DND-41 (cell line): ENCODE results near the gene MMP24OS.

ENCODE experiments used
- ATAC-seq: fragments of 200-7000 bp; cut with Tn5 transposase; 3 replicates; pipeline ENCODE4 v1.9.1; 2021; ENCODE audit warnings: low read depth; ENCODE audit not compliant: insufficient read depth
- DNase-seq: peaks from one replicate; pipeline ENCODE4 v3.0.0-alpha.2; 2020
- H2AFZ ChIP-seq: 2 replicates; pipeline ENCODE4 v1.6.0; 2012; ENCODE audit warnings: low read depth, low read length
- H3K27ac ChIP-seq: 2 replicates; pipeline ENCODE4 v1.5.1; 2012; ENCODE audit warnings: low read length, inconsistent platforms
- H3K27me3 ChIP-seq: fragments of 200-600 bp; sonication (generic); 2 replicates; pipeline ENCODE4 v1.6.0; 2012; ENCODE audit warnings: low read length, mild to moderate bottlenecking, inconsistent platforms; ENCODE audit not compliant: insufficient read depth, poor library complexity
- H3K36me3 ChIP-seq: 2 replicates; pipeline ENCODE4 v1.5.1; 2012; ENCODE audit warnings: low read length, inconsistent platforms; ENCODE audit not compliant: insufficient read depth
- H3K4me1 ChIP-seq: 2 replicates; pipeline ENCODE4 v1.5.1; 2012; ENCODE audit warnings: mild to moderate bottlenecking, low read length; ENCODE audit not compliant: insufficient read depth
- H3K4me2 ChIP-seq: 2 replicates; pipeline ENCODE4 v1.6.0; 2012; ENCODE audit warnings: mild to moderate bottlenecking, moderate library complexity, low read length, inconsistent platforms; ENCODE audit not compliant: insufficient read depth
- H3K4me3 ChIP-seq, 2 experiments: fragments of 200-600 bp in 1 of 2; shearing (Covaris generic) in 1 of 2; 2 replicates each; pipeline ENCODE4 v1.5.1; 2012 to 2016; ENCODE audit warnings: inconsistent platforms in 2 of 2, low read length in 2 of 2, mild to moderate bottlenecking in 2 of 2, low read depth in 1 of 2, moderate library complexity in 1 of 2
- H3K79me2 ChIP-seq: 2 replicates; pipeline ENCODE4 v1.6.0; 2012; ENCODE audit warnings: low read length, inconsistent platforms; ENCODE audit not compliant: insufficient read depth
- H3K9ac ChIP-seq: 2 replicates; pipeline ENCODE4 v1.6.0; 2012; ENCODE audit warnings: low read depth, mild to moderate bottlenecking, inconsistent platforms, low read length, moderate library complexity
- H3K9me3 ChIP-seq: 2 replicates; pipeline ENCODE4 v1.5.1; 2012; ENCODE audit warnings: low read length, moderate library complexity, mild to moderate bottlenecking, inconsistent platforms; ENCODE audit not compliant: insufficient read depth, severe bottlenecking
- H4K20me1 ChIP-seq: 2 replicates; pipeline ENCODE4 v1.6.0; 2012; ENCODE audit warnings: low read length; ENCODE audit not compliant: insufficient read depth
- CTCF ChIP-seq: IDR thresholded peaks from 2 replicates; pipeline ENCODE4 v1.5.1; 2012; ENCODE audit warnings: borderline replicate concordance, low read length, moderate library complexity, mild to moderate bottlenecking; ENCODE audit not compliant: poor library complexity, severe bottlenecking; ENCODE audit errors: extremely low read depth
- EZH2 ChIP-seq: IDR thresholded peaks from 3 replicates; pipeline ENCODE4 v1.6.1; 2012; ENCODE audit warnings: borderline replicate concordance, low read depth, mild to moderate bottlenecking, moderate library complexity, low read length, inconsistent platforms; ENCODE audit not compliant: severe bottlenecking

Gene MMP24OS

GRCh38 chr20:35307666-35308653 lies 30.0 kb upstream of the MMP24OS start:
- Histone ChIP-seq H3K4me2 (no peak overlapping the region), H2AFZ (no peak overlapping the region), H3K27me3 (no peaks in the 10 kb centered on the region), H3K9me3 (no peaks in the 10 kb centered on the region), H3K36me3 (peaks cover 33% of the 10 kb centered on the region), H4K20me1 (no peaks in the 10 kb centered on the region), H3K79me2 (no peaks in the 10 kb centered on the region), H3K27ac (no peak overlapping the region), H3K4me1 (no peaks in the 10 kb centered on the region), H3K9ac (no peak overlapping the region), H3K4me3 (no peak overlapping the region)
- ATAC-seq = no peak
- no peak for DNase-seq
- no peak for TF ChIP-seq EZH2
- TF ChIP-seq CTCF = no peak

GRCh38 chr20:35306931-35307517 lies 29.1 kb upstream of the MMP24OS start:
- no peaks in the 10 kb centered on the region for H3K4me1 ChIP-seq

GRCh38 chr20:35305682-35306556 lies 28.0 kb upstream of the MMP24OS start:
- Histone ChIP-seq H3K4me1 (no peaks in the 10 kb centered on the region), H3K9ac (no peak overlapping the region), H2AFZ (no peak overlapping the region), H3K9me3 (no peaks in the 10 kb centered on the region), H3K4me2 (no peak overlapping the region), H4K20me1 (no peaks in the 10 kb centered on the region), H3K79me2 (no peaks in the 10 kb centered on the region), H3K36me3 (peaks cover 30% of the 10 kb centered on the region), H3K4me3 (no peak overlapping the region), H3K27me3 (no peaks in the 10 kb centered on the region), H3K27ac (no peak overlapping the region)
- DNase-seq (no peak), ATAC-seq (no peak)
- no peak for TF ChIP-seq CTCF
- TF ChIP-seq EZH2 = no peak

More at GRCh38 chr20:35306931-35307517, 29.1 kb upstream of the MMP24OS start:
- no peaks in the 10 kb centered on the region for H3K79me2 ChIP-seq
- H2AFZ ChIP-seq = no peak overlapping the region
- peak; percentile 43 for DNase-seq
- peak; percentile 60 for ATAC-seq
- H3K4me2 ChIP-seq = no peak overlapping the region
- no peak overlapping the region for H3K27ac ChIP-seq
- peak; percentile 80 for TF ChIP-seq CTCF
- no peak for TF ChIP-seq EZH2
- H3K36me3 ChIP-seq = peaks cover 31% of the 10 kb centered on the region
- H3K27me3 ChIP-seq = no peaks in the 10 kb centered on the region
- no peaks in the 10 kb centered on the region for H3K9me3 ChIP-seq
- no peak overlapping the region for H3K4me3 ChIP-seq
- H4K20me1 ChIP-seq = no peaks in the 10 kb centered on the region
- no peak overlapping the region for H3K9ac ChIP-seq
